Psoas muscle (tissue), 8 donors: ENCODE data around the gene ACACA. TPM values are rescaled to one million over a fixed set of nuclear protein-coding genes. Genes with fewer than 3 reads are reported as not detected.

Experiments used
- ATAC-seq, 4 donors: fragments of 200-7000 bp; cut with Tn5 transposase; one replicate each; pipeline ENCODE4 v1.9.1; 2020; ENCODE audit warnings: moderate library complexity in 3 of 4, mild to moderate bottlenecking in 2 of 4
- DNase-seq, 2 donors: peaks; one replicate each; pipeline ENCODE4 v3.0.0-alpha.2; 2020
- H3K27ac ChIP-seq: fragments of 200-600 bp; one replicate; pipeline ENCODE4 v1.8.0; 2022
- H3K27me3 ChIP-seq, 3 donors: fragments of 200-600 bp in 1 of 3; one replicate each; pipeline versions ENCODE4 v1.6.1 to v1.8.0; 2013 to 2022; ENCODE audit warnings: low read length in 2 of 3, mild to moderate bottlenecking in 2 of 3, moderate library complexity in 1 of 3; ENCODE audit not compliant: insufficient read depth in 3 of 3
- H3K36me3 ChIP-seq, 2 donors: fragments of 200-600 bp in 1 of 2; one replicate each; pipeline versions ENCODE4 v1.6.1 to v1.8.0; 2013 to 2022; ENCODE audit warnings: low read depth in 1 of 2, mild to moderate bottlenecking in 1 of 2, moderate library complexity in 1 of 2; ENCODE audit not compliant: insufficient read depth in 1 of 2
- H3K4me1 ChIP-seq: fragments of 200-600 bp; one replicate; pipeline ENCODE4 v1.8.0; 2022
- H3K4me3 ChIP-seq: fragments of 200-600 bp; one replicate; pipeline ENCODE4 v1.8.0; 2022; ENCODE audit warnings: mild to moderate bottlenecking
- H3K9me3 ChIP-seq: fragments of 200-600 bp; one replicate; pipeline ENCODE4 v1.8.0; 2022
- WGBS, 3 donors: extraction: QIAGEN DNeasy Blood & Tissue Kit; methylation state at CpG; one replicate each; pipeline versions ENCODE4 v1.1.6 to v1.1.7; 2013; 5-methylcytosine and 5-hydroxymethylcytosine counted together
- intact Hi-C, 2 donors: fragments of 100-400 bp; cut with DNase I; formaldehyde crosslinking; loops; one replicate each; pipeline versions ENCODE4 v1.11.0 to v1.14.2; 2022
- polyA plus RNA-seq, 3 donors: library from polyadenylated mRNA; stranded (reverse); fragments of 200-250 nt; gene quantifications; one replicate each; pipeline ENCODE4 v1.2.3, GENCODE V29; 2013
- total RNA-seq, 4 donors: library from RNA; stranded (reverse); fragmentation: NEBNext Ultra II Directional in 2 of 4; extraction: Animal tissue kit (Norgen Biotek cat#: 25700) in 2 of 4; gene quantifications; one replicate each; pipeline versions ENCODE4 v1.2.1 to v1.2.4, GENCODE V29; 2021 to 2023
- TF ChIP-seq, protein P1 (sequence below): fragments of 200-600 bp; IDR thresholded peaks from one replicate; pipeline ENCODE4 v1.8.0; 2022; ENCODE audit warnings: antibody characterized with exemption
- donor health status: healthy with polysubstance abuse.
- donor health status: DM: no; HTN: no; CAD: no; lungs with moderate emphysema.
- donor health status: Bipolar disorder and iron deficiency.
- donor health status: healthy.
- donor health status: DM: yes; HTN: yes; CAD: no.
- donor health status: DM: no; HTN: no; CAD: no.
- donor health status: DM: no; HTN: no; CAD: no.
- donor health status: DM: yes; HTN: yes; CAD: no.

The ACACA gene
- total and polyA plus RNA-seq, 7 donors, result 7.2 to 42.6 (median 21.5) TPM

DNA sequence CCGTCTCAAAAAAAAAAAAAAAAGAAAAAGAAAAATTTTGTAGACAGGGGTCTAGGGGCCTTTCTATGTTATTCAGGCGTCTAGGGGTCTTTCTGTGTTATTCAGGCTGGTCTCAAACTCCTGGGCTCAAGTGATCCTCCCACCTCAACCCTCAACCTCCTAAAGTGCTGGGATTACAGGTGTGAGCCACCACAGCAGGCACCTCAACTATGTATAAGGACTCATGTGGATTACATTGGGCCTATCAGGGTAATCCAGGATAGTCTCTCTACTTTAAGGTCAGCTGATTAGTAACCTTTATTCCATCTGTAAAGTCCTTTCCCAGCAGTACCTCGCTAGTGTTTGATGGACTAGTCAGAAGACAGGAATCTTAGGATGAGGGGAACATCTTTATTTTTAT lies 22.4 kb upstream of the ACACA start:
- Histone ChIP-seq H3K4me3 (no peak overlapping the region), H3K4me1 (peaks cover 12% of the 10 kb centered on the region), H3K27ac (peak overlapping the region; percentile 62), H3K9me3 (no peaks in the 10 kb centered on the region), H3K27me3 (no peaks in the 10 kb centered on the region), H3K36me3 (peaks cover 3 to 73% of the 10 kb centered on the region in 2 donors)
- ATAC-seq (no peak), DNase-seq (no peak)
- WGBS, 3 donors, result 98 to 100% (median 99%) methylated on average over 2 to 3 of the region's 3 CpGs
- TF ChIP-seq, protein P1, sequence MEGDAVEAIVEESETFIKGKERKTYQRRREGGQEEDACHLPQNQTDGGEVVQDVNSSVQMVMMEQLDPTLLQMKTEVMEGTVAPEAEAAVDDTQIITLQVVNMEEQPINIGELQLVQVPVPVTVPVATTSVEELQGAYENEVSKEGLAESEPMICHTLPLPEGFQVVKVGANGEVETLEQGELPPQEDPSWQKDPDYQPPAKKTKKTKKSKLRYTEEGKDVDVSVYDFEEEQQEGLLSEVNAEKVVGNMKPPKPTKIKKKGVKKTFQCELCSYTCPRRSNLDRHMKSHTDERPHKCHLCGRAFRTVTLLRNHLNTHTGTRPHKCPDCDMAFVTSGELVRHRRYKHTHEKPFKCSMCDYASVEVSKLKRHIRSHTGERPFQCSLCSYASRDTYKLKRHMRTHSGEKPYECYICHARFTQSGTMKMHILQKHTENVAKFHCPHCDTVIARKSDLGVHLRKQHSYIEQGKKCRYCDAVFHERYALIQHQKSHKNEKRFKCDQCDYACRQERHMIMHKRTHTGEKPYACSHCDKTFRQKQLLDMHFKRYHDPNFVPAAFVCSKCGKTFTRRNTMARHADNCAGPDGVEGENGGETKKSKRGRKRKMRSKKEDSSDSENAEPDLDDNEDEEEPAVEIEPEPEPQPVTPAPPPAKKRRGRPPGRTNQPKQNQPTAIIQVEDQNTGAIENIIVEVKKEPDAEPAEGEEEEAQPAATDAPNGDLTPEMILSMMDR, result no peak
- intact Hi-C loops, result no loop called here

DNA sequence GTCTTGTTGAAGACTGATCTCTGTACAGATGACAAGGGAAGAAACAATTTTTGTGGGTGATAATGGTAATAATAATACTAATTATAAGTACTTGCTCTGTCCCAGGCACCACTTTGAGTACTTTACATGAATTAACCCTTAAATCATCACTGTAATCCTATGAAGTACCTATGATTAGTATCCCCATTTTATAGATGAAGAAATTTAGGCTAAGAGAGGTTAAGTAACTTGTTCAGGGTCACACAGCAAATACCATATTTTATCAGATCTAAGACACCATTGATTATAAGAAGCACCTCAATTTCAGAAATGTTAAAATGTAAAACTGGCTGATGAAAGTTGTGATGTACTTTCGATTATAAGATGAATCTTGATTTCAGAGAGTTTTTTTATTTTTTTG lies 18.6 kb upstream of the ACACA start:
- no peak for ATAC-seq
- H3K36me3 ChIP-seq, result peaks cover 3 to 85% of the 10 kb centered on the region in 2 donors
- 92 to 97% (median 93%) methylated on average over 1 of the region's 1 CpG for WGBS, 3 donors

DNA sequence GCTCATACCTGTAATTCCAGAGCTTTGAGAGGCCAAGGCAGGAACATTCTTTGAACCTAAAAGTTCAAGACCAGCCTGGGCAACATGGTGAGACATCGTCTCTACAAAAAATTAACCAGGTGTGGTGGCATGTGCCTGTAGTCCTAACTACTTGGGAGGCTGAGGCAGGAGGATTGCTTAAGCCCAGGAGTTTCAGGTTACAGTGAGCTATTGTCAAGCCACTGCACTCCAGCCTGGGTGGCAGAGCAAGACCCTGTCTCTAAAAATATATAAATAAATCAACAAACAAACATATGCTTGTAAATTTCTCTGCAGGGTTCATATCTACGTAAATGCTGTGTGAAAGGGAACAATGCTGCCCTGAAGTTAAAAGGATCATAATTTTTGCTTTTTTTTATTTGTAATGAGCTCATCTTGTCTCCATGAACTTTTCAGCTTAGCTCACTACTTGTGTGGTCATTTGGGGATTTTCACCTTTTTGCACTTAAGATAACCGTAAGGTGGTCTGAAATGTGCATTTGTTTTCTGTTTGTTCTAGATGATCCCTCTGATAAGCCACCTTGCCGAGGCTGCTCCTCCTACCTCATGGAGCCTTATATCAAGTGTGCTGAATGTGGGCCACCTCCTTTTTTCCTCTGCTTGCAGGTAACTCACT lies 16.5 kb upstream of the ACACA start:
- 67 to 88% (median 82%) methylated on average over 4 of the region's 4 CpGs for WGBS, 3 donors
- H3K4me3 ChIP-seq, result no peak overlapping the region
- no peak for ATAC-seq
- peaks cover 0 to 80% of the 10 kb centered on the region in 2 donors for H3K36me3 ChIP-seq
- H3K27me3 ChIP-seq, result no peaks in the 10 kb centered on the region
- H3K4me1 ChIP-seq, result no peaks in the 10 kb centered on the region
- intact Hi-C loops, result no loop called here
- DNase-seq, result no peak
- H3K9me3 ChIP-seq, result no peaks in the 10 kb centered on the region
- TF ChIP-seq, protein P1, result no peak
- H3K27ac ChIP-seq, result no peak overlapping the region

More for the DNA sequence above, 18.6 kb upstream of the ACACA start:
- Histone ChIP-seq H3K27me3 (no peaks in the 10 kb centered on the region), H3K4me1 (peaks cover 7% of the 10 kb centered on the region), H3K9me3 (no peaks in the 10 kb centered on the region), H3K27ac (no peak overlapping the region), H3K4me3 (no peak overlapping the region)
- intact Hi-C loops, result no loop called here
- DNase-seq, result no peak
- TF ChIP-seq, protein P1, result no peak

DNA sequence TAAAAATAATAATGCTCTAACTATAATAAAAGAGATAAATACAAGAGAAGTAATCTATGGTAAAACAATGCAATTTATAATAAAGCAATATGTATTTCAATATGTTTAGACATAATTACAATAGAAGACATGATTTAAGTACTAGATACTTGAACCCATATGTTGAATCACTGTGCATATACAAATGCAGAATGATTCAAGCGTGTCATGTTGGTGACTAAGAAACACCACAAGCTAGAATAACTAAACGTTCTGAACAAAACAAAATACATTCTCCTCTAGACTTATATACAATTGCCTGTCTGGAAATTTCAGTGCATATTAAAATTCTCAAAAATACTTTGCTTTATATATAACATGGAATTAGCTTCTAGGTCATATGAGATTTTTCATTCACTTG lies 11.2 kb upstream of the ACACA start:
- ATAC-seq, result no peak
- no peaks in the 10 kb centered on the region for H3K27me3 ChIP-seq
- H3K4me1 ChIP-seq, result no peaks in the 10 kb centered on the region
- TF ChIP-seq, protein P1, result no peak
- peaks cover 5 to 77% of the 10 kb centered on the region in 2 donors for H3K36me3 ChIP-seq
- no peak overlapping the region for H3K27ac ChIP-seq
- no peak for DNase-seq
- no peak overlapping the region for H3K4me3 ChIP-seq
- H3K9me3 ChIP-seq, result no peaks in the 10 kb centered on the region
- 88 to 94% (median 89%) methylated on average over 2 of the region's 2 CpGs for WGBS, 3 donors
- intact Hi-C loops, result no loop called here
